GM11168 (cell line): ENCODE results near the gene SERPINA6.
"Not testable (repeated sequence)": the region's sequence is repeated elsewhere in the genome, so short reads cannot be mapped to it uniquely, and the experiment has no call there.

ENCODE experiments used
- in situ Hi-C: fragments of 300-500 bp; cut with MboI; formaldehyde crosslinking; loops from one replicate; pipeline ENCODE4 v1.12.0; 2022; ENCODE audit warnings: low sequenced_read_pairs; ENCODE audit not compliant: unreplicated experiment

SERPINA6 gene

GRCh38 chr14:94322648-94323570 is at the start of gene SERPINA6:
SERPINA6 (minus strand) TSS chr14:94323336; CDS start chr14:94314648, 8,688 bp downstream.
- in situ Hi-C loops = no loop called here

GRCh38 chr14:94372021-94372605 is 49.0 kb upstream of the SERPINA6 start:
- in situ Hi-C loops = no loop called here

- in situ Hi-C loops = no loop called here
Observed at GRCh38 chr14:94370524-94370910, 47.4 kb upstream of the SERPINA6 start.

GRCh38 chr14:94369766-94370523 is 46.8 kb upstream of the SERPINA6 start:
- in situ Hi-C loops = not testable (repeated sequence)

- in situ Hi-C loops = no loop called here
Observed at GRCh38 chr14:94368956-94369355, 45.8 kb upstream of the SERPINA6 start.

- in situ Hi-C loops = no loop called here
Observed at GRCh38 chr14:94368243-94368590, 45.1 kb upstream of the SERPINA6 start.

- in situ Hi-C loops = no loop called here
Observed at GRCh38 chr14:94367347-94368242, 44.5 kb upstream of the SERPINA6 start.

GRCh38 chr14:94366146-94366915 is 43.2 kb upstream of the SERPINA6 start, which contains the start of gene SERPINA2:
SERPINA2 (minus strand) TSS chr14:94366698.
- in situ Hi-C loops = no loop called here

GRCh38 chr14:94365624-94366023 is 42.5 kb upstream of the SERPINA6 start:
- in situ Hi-C loops = no loop called here

- in situ Hi-C loops = no loop called here
Observed at GRCh38 chr14:94364964-94365363, 41.8 kb upstream of the SERPINA6 start.

GRCh38 chr14:94364037-94364436 is 40.9 kb upstream of the SERPINA6 start:
- in situ Hi-C loops = no loop called here

GRCh38 chr14:94363151-94363624 is 40.1 kb upstream of the SERPINA6 start:
- in situ Hi-C loops = no loop called here

- in situ Hi-C loops = no loop called here
Observed at GRCh38 chr14:94362614-94363133, 39.5 kb upstream of the SERPINA6 start.

GRCh38 chr14:94361682-94362081 is 38.5 kb upstream of the SERPINA6 start:
- in situ Hi-C loops = no loop called here

- in situ Hi-C loops = no loop called here
Observed at GRCh38 chr14:94360945-94361565, 37.9 kb upstream of the SERPINA6 start.

GRCh38 chr14:94357166-94357565 is 34.0 kb upstream of the SERPINA6 start:
- in situ Hi-C loops = no loop called here

GRCh38 chr14:94356379-94357056 is 33.4 kb upstream of the SERPINA6 start:
- in situ Hi-C loops = no loop called here
